ENCODE measurements around the gene HIVEP3.
A peak's percentile ranks its signal among the peaks of the same experiment; 100 is the strongest.

Gene HIVEP3

DNA sequence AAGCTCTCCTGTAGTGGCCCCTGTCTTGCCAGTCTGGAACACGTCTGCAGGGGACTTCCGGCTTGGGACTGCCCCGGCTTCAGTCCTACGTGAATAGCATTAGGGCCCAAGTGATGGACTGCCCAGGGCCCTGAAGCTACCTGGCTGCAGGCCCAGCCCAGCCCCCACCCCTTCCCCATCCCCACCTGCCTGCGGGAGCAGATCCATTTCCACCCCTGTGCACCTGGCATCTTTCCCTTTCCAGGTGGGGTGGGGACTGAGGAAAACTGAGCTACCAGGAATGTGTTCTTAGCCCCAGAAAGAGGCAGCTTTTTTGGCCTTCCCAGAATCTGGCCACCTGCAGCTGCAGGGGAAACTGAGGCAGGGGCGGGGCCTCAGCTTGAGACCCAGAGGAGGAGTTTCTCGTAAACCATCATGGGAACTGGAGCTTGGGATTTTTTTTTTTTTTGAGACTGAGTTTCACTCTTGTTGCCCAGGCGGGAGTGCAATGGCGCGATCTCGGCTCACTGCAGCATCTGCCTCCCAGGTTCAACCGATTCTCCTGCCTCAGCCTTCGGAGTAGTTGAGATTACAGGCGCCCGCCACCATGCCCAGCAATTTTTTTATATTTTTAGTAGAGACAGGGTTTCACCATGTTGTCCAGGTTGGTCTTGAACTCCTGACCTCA, 437.5 kb downstream of the HIVEP3 start:
- Histone ChIP-seq H3K9me3 (ENCODE audit: control insufficient read depth, insufficient read depth, low read depth, low read length) (no peaks in the 10 kb centered on the region), H3K27ac (ENCODE audit: extremely low read depth, low read depth, low read length) (no peak overlapping the region), H3K4me1 (ENCODE audit: control insufficient read depth, insufficient read depth, low read length) (0 out of 2 replicates have a peak, but pooled peaks cover 4% of the 10 kb centered on the region), H3K36me3 (ENCODE audit: control insufficient read depth in 2 of 2, insufficient read depth in 1 of 2, low read length in 2 of 2) (no peaks in the 10 kb centered on the region), H3K4me3 (ENCODE audit: low read depth, low read length) (no peak overlapping the region)
- ChIA-PET POLR2A (no interaction called here), CTCF (interaction anchor here (0.6 to 3.7 kb wide), 5 partner anchors 9 to 97 kb away, joined by 3 to 34 read pairs (median 4); no protein-coding TSS in a partner anchor)
- no peak for TF ChIP-seq SCRT1 (tag by site-specific recombination; IDR thresholded peaks at IDR 0.05; ENCODE audit: borderline replicate concordance)

DNA sequence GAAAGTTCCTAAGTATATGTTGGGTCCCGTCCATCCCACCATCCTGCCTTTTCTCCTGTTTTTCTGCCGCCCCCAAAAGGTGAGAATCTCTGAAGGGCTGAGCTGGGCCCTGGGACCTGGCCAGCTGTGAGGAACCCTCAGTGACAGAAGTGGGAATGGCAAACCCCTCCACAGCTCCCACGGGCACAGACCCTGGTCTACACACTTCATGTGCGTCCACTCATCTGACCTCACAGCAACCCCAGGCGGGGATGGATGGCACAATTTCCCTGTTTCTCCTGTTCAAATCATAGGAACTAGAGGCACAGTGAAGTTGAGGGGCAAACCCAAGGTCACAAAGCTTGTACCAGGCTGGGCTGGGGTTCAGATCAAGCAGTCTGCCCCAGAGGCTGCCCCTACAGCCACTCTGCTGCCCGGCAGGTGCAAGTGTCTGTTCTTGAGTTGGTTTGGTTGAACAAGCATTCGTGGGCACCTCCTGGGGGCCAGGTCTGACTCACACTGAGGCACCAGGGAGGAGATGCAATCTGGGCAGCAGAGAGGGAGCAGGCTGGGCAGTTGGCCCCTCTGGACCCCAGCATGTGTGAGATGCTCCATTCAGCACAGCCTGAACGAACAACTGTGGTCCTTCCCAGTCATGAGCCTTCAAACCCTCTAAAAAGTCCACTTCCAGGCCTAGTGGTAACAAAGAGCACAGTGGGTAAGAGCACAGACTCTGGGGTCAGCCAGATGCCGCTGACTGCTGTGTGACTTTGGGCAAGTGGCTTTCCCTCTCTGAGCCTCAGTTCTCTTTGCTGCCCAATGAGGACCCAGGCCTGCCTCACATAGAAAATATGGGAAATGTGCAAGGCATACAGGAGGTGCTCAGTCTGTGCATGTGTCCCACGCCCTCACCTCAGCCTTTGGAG, 438.3 kb downstream of the HIVEP3 start:
- H3K9me3 ChIP-seq (ENCODE audit: control insufficient read depth, insufficient read depth, low read depth, low read length): no peaks in the 10 kb centered on the region
- peak; percentile 72 for TF ChIP-seq ZIC2 (tag by site-specific recombination; IDR thresholded peaks at IDR 0.05)
- TF ChIP-seq ZNF768 (tag by site-specific recombination; IDR thresholded peaks at IDR 0.05): peak; percentile 93
- no peak for TF ChIP-seq ZNF473 (tag by site-specific recombination; IDR thresholded peaks at IDR 0.05)
- POLR2A ChIA-PET: no interaction called here
- H3K27ac ChIP-seq (ENCODE audit: extremely low read depth, low read depth, low read length): no peak overlapping the region
- no peaks in the 10 kb centered on the region for H3K36me3 ChIP-seq (ENCODE audit: control insufficient read depth in 2 of 2, insufficient read depth in 1 of 2, low read length in 2 of 2)
- CTCF ChIA-PET: interaction anchor here (1.0 to 1.5 kb wide), 2 partner anchors 12 to 198 kb away, joined by 3 to 4 read pairs; no protein-coding TSS in a partner anchor
- H3K4me1 ChIP-seq (ENCODE audit: control insufficient read depth, insufficient read depth, low read length): 0 out of 2 replicates have a peak, but pooled peaks cover 4% of the 10 kb centered on the region
- no peak overlapping the region for H3K4me3 ChIP-seq (ENCODE audit: low read depth, low read length)

DNA sequence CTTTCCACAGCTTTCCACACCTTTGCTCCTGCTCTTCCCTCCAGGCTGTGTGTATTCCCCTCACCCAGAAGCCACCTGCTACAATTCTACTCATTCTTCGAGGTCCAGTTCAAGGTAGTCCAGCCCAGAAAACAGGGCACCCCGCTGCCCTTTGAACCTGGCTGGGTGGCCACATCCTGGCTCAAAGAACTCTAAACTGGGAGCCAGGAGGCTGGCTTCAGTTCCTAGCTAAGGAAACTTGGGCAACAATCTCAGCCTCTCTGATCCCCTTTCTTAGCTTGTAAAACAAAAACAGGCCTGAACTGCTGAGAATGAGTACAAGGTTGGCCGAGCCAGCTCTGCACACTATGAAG, 438.9 kb downstream of the HIVEP3 start:
- Histone ChIP-seq H3K27ac (ENCODE audit: extremely low read depth, low read depth, low read length) (no peak overlapping the region), H3K4me3 (ENCODE audit: low read depth, low read length) (no peak overlapping the region), H3K9me3 (ENCODE audit: control insufficient read depth, insufficient read depth, low read depth, low read length) (no peaks in the 10 kb centered on the region), H3K36me3 (ENCODE audit: control insufficient read depth in 2 of 2, insufficient read depth in 1 of 2, low read length in 2 of 2) (no peaks in the 10 kb centered on the region), H3K4me1 (ENCODE audit: control insufficient read depth, insufficient read depth, low read length) (0 out of 2 replicates have a peak, but pooled peaks cover 4% of the 10 kb centered on the region)
- TF ChIP-seq, protein P1, sequence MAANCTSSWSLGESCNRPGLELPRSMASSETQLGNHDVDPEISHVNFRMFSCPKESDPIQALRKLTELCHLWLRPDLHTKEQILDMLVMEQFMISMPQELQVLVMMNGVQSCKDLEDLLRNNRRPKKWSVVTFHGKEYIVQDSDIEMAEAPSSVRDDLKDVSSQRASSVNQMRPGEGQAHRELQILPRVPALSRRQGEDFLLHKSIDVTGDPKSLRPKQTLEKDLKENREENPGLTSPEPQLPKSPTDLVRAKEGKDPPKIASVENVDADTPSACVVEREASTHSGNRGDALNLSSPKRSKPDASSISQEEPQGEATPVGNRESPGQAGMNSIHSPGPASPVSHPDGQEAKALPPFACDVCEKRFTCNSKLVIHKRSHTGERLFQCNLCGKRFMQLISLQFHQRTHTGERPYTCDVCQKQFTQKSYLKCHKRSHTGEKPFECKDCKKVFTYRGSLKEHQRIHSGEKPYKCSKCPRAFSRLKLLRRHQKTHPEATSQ (tag by site-specific recombination; IDR thresholded peaks at IDR 0.05): no peak
- TF ChIP-seq GLI2 (tag by site-specific recombination; IDR thresholded peaks at IDR 0.05; ENCODE audit: borderline replicate concordance, low read depth): no peak
- TF ChIP-seq ZNF140 (tag by site-specific recombination; IDR thresholded peaks at IDR 0.05): no peak
- no peak for TF ChIP-seq ZNF311 (tag by site-specific recombination; IDR thresholded peaks at IDR 0.05; ENCODE audit: borderline replicate concordance)
- TF ChIP-seq ZNF266 (tag by site-specific recombination; IDR thresholded peaks at IDR 0.05; ENCODE audit: low read depth): no peak
- TF ChIP-seq, protein P2, sequence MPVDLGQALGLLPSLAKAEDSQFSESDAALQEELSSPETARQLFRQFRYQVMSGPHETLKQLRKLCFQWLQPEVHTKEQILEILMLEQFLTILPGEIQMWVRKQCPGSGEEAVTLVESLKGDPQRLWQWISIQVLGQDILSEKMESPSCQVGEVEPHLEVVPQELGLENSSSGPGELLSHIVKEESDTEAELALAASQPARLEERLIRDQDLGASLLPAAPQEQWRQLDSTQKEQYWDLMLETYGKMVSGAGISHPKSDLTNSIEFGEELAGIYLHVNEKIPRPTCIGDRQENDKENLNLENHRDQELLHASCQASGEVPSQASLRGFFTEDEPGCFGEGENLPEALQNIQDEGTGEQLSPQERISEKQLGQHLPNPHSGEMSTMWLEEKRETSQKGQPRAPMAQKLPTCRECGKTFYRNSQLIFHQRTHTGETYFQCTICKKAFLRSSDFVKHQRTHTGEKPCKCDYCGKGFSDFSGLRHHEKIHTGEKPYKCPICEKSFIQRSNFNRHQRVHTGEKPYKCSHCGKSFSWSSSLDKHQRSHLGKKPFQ (tag by site-specific recombination; IDR thresholded peaks at IDR 0.05): no peak
- no peak for TF ChIP-seq ZNF223 (tag by site-specific recombination; IDR thresholded peaks at IDR 0.05)
- TF ChIP-seq ZNF274 (IDR thresholded peaks at IDR 0.05; ENCODE audit: low read length): no peak
- no peak for TF ChIP-seq ZNF274 (tag by site-specific recombination; IDR thresholded peaks at IDR 0.05; ENCODE audit: borderline replicate concordance)
- TF ChIP-seq, protein P3, sequence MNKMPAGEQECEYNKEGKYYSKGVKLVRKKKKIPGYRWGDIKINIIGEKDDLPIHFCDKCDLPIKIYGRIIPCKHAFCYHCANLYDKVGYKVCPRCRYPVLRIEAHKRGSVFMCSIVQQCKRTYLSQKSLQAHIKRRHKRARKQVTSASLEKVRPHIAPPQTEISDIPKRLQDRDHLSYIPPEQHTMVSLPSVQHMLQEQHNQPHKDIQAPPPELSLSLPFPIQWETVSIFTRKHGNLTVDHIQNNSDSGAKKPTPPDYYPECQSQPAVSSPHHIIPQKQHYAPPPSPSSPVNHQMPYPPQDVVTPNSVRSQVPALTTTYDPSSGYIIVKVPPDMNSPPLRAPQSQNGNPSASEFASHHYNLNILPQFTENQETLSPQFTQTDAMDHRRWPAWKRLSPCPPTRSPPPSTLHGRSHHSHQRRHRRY (tag by site-specific recombination; IDR thresholded peaks at IDR 0.05): no peak
- TF ChIP-seq ZNF426 (tag by site-specific recombination; IDR thresholded peaks at IDR 0.05): no peak
- TF ChIP-seq, protein P4, sequence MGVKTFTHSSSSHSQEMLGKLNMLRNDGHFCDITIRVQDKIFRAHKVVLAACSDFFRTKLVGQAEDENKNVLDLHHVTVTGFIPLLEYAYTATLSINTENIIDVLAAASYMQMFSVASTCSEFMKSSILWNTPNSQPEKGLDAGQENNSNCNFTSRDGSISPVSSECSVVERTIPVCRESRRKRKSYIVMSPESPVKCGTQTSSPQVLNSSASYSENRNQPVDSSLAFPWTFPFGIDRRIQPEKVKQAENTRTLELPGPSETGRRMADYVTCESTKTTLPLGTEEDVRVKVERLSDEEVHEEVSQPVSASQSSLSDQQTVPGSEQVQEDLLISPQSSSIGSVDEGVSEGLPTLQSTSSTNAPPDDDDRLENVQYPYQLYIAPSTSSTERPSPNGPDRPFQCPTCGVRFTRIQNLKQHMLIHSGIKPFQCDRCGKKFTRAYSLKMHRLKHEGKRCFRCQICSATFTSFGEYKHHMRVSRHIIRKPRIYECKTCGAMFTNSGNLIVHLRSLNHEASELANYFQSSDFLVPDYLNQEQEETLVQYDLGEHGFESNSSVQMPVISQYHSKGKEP (tag by site-specific recombination; IDR thresholded peaks at IDR 0.05): no peak
- TF ChIP-seq, protein P5, sequence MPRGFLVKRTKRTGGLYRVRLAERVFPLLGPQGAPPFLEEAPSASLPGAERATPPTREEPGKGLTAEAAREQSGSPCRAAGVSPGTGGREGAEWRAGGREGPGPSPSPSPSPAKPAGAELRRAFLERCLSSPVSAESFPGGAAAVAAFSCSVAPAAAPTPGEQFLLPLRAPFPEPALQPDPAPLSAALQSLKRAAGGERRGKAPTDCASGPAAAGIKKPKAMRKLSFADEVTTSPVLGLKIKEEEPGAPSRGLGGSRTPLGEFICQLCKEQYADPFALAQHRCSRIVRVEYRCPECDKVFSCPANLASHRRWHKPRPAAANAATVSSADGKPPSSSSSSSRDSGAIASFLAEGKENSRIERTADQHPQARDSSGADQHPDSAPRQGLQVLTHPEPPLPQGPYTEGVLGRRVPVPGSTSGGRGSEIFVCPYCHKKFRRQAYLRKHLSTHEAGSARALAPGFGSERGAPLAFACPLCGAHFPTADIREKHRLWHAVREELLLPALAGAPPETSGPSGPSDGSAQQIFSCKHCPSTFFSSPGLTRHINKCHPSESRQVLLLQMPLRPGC (tag by site-specific recombination; IDR thresholded peaks at IDR 0.05): no peak
- no peak for TF ChIP-seq ZNF239 (tag by site-specific recombination; IDR thresholded peaks at IDR 0.05)
- TF ChIP-seq ZNF785 (tag by site-specific recombination; IDR thresholded peaks at IDR 0.05): no peak
- TF ChIP-seq ZSCAN30 (tag by site-specific recombination; IDR thresholded peaks at IDR 0.05): no peak
- no peak for TF ChIP-seq ZNF202 (tag by site-specific recombination; IDR thresholded peaks at IDR 0.05; ENCODE audit: borderline replicate concordance)
- ChIA-PET CTCF (interaction anchor here (1.0 to 1.5 kb wide), 2 partner anchors 13 to 197 kb away, joined by 3 to 4 read pairs; no protein-coding TSS in a partner anchor), POLR2A (no interaction called here)

All from HEK293 (cell line).